ENCODE results near the gene NRL.

GRCh38 chr14:24150061-24150460 lies 35.3 kb upstream of the NRL start:
- no peak for TF ChIP-seq CTCF (IDR thresholded peaks at IDR 0.05; ENCODE audit: insufficient read depth, low read depth, low read length)
- no peak for TF ChIP-seq EZH2 (IDR thresholded peaks at IDR 0.05; ENCODE audit: insufficient read depth, low read length)
